Activated CD4-positive, alpha-beta T cell treated with anti-CD3 and anti-CD28 coated beads for 24 hours (primary cell): ENCODE measurements around the gene MTMR8.

Experiments
- DNase-seq, 2 donors: peaks; one replicate each; pipeline ENCODE4 v3.0.0-alpha.2; 2020; ENCODE audit warnings: low read depth in 2 of 2

The MTMR8 gene

DNA sequence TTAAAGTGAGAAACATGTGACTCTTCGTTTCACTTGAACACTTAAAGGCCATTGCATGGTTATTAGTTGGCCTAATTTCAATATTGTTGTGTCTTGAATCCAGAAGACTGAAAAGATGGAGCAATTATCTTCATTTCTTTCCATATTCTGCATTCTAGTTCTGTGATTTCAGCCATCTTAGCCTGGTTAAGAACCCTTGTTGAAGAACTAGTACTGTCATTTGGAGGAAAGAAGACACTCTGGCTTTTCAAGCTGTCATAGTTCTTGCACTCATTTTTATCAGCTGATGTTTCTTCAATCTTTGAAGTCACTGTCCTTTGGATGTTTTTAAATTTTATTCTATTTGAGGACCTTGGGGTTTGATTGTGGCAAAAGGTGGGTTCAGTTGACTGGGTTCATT, 81.6 kb downstream of the MTMR8 start:
- DNase-seq = no peak

DNA sequence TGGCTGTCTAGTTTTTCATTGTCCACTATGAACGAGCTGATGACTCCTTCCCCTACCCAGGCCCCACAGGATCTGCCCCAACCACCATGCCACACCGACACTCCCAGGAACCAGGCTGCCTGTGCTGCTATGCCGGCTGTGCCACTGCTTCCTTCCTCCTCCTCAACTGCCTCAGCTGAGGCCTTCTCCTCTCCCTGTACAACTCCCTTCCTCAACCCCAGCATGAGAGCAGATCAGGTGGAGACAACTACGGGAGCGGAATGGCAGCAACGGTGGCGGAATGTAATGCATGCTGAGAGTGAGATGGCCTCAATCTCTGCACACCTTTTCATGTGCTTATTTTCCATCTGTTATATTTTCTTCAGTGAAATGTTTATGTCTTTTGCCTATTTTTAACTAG, 88.5 kb downstream of the MTMR8 start:
- no peak for DNase-seq

- no peak for DNase-seq
Observed at GRCh38 chrX:64291123-64291522, 104.1 kb downstream of the MTMR8 start.

- DNase-seq = no peak
Observed at GRCh38 chrX:64265265-64265664, 130.0 kb downstream of the MTMR8 start.

DNA sequence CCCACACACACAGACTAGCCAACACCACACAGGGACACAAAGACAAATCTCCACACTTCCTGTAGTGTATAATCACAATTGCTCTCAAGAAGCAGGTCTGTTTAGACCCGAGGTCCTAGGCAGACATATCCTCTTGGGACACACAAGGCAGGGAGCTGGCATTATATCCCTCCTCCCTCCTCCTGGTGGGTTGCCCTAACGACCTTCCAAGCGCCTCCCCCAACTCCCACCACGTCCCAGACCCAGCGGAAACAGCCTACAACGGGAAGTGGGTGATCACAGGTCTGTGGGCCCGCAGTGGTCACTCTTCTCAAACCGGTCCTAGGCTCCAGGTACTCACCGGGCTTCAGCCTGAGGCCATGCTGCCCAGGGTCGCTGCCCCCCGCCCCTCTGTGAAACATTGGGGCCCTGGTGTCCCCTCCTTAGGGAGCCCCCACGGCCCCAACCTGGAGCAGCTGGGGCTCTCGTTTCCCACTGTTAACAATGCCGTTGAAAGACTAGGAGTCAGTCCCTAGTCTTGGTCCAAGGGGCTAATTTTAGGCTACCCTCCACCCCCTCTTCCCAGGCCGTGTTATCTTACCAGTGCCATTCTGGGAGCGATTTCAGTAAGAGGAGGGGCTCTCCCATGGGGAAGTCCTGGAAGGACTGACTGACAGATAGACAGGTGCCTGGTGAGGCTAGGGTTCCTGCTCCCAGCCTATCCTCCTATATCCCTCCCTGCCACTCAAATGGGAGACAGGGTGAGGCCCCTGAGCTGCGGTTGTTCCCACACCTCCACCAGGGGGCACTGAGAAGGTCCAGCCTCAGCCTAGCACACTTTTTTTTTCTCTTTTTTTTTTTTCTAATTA, 164.9 kb downstream of the MTMR8 start, which contains the start of gene ASB12:
Gene ASB12, minus strand, starts transcription at position 485 of the 848 bp plus-strand sequence. CDS start 4,957 bp downstream, outside the sequence.
- no peak for DNase-seq

- no peak for DNase-seq
Observed at GRCh38 chrX:64229154-64229553, 166.1 kb downstream of the MTMR8 start.
